NCI-H524 treated with DMSO at 0.1 percent for 48 hours (cell line): ENCODE measurements around the gene PHACTR1.

Experiments
- DNase-seq: peaks from one replicate; lab custom pipeline; 2025; lab: John Stamatoyannopoulos, UW

The PHACTR1 gene

DNA sequence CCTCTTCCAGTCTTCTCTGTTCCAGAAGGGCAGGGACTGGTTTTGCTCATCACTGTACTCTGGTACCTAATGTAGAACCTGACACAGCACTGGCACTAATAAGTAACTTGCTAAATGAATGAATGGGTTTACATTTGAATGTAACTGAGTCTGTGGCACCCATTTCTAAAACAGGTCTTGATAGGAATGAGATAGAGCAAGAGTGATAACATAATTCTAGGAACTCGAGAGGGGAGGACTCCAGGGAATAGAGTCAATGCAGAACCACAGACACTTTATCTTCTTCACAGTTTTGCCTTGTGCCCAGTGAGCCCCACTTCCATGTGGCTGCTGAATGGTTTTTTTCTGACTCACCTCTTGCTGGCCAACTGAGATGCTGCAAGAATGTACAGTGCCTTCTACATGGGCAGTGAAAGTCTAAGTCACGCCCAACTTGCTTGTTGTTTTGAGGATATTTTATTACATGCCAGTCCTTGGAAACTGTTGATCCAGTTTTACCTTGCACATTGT, 550.6 kb downstream of the PHACTR1 start:
- DNase-seq = no peak

DNA sequence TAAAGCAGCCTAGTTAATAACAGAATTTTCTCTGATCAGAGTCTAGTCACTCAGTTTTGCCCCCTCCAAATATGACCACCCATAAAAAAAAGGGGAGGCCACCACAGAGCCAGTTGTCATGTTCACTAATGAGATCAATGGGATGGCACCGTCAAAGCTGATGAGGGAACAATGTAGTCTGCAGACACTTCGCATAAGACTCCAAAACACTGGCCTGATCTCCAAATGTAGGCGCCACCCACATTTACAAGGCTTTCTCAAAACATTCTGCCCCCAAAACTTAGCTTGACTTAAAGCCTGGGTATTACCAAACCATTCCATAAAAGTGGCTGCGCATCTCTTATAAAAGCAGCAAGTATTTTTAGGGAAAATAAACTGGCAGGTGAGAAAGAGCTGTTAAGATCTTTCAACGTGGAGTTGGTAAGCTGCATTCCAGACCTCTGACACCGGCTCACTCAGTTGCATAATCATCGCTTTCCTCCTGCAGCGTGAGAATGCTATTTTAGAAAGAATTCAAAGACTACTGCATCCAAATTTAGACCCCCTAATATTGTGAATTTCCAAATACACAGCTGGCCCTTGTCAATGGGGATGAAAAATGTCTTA, 552.4 kb downstream of the PHACTR1 start:
- DNase-seq = no peak

DNA sequence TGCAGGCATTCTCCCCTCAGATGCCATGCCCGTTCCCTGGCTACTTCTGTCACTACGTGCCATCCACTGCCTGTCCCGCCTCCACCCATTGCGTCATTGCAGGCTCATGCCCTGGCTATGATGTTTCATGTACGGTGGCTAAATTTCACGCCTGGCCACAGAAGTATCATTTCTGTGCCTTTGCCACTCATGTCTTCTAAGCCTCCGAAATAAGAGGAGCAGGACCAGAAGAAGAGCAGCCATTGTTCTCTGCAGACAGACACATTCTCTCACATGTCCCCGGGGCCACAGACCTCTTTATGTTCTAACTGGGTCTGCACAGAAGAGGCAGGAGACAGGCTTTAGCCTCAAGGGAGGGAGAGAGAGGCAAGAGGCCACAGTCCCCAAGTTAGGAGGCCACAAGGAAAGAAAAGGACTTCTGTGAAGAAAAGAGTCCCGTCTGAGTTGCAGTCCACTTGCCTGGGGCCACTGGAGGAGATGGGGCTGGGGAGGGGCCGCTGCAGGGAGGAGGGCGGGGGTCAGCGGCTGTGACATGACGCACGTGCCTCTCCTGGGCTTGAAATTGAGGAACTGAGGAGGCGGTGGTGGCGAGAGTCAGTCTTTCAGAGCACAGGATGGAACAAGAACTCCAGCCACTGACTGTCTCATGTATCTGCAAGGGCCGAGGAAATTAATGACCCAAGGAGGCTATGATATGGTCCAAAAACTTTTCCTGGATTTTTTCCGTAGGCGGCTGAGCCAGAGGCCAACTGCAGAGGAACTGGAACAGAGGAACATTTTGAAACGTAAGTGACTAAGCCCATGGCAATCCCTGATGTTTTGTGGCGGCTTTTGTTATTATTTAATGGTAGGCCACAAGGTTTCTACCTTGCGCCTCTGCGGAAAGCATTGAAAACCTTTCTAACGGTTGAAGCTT, 555.8 kb downstream of the PHACTR1 start:
- DNase-seq = no peak

DNA sequence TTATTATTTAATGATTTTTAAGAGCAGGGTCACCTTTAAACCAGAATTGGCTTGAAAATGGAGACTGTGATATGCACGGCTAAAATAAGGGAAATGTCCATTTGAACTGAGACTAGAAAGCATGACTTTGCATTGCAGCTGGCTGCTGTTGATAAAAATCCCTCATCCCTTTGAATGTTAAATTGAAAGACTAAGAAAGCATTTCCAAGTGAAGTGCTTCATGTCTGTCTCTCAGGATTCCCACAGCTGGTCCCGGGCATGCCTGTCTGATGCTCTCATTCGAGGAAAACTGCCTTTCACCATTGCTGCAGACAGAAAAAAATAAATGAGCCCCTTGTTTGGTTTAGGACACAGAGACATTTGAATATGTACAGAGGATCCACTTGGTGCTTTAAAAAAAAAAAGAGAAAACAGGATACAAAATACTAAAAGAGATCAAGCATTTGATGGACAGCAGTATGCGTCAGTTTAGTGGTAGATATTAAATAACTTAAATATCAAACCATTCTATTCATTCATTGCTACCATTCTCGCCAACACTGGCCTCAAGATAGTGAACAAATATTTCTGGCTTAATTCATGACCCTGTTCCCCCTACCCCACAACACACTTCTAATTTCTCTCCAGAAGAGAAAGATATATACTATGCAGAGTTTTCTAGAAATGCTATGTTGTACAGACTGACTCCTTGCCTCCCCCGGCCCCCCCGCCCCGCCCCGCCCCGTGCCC, 556.8 kb downstream of the PHACTR1 start:
- DNase-seq = no peak

DNA sequence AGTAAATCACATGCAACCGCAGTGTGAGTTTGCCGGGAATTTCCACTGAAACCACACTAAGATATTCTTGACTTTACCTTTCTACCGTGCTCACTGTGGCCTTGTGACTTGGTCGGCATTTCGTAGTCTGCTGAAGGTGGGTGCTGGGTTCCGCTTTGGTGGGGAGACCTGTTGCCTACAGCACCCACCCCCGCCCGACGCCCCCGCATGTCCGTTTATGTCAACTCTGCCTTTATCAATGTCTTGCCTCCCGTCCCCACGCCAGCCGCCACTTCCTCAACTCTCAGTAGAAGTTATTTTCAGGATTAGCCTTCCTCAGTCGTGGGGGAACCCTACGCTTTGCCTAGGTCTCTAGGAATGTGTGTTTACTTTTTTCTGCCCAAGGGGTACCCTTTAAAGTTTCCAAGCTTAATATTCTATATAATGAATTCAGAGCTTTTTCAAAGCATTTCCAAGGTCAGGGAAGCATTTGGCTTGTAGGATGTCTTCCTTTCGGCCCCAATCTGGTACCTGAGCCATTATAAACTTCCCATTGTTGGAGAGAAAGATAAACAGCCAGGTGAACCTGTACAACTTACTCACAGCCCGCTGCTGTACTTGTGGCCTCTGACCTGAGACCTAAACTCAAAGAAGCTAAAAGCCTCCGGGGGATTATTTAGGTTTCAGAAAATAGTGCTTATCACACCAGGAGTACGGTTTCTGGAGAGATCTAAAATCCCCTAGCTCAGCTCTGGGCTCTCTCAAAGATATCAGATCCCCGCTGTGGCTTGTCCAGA, 557.6 kb downstream of the PHACTR1 start:
- DNase-seq = no peak

DNA sequence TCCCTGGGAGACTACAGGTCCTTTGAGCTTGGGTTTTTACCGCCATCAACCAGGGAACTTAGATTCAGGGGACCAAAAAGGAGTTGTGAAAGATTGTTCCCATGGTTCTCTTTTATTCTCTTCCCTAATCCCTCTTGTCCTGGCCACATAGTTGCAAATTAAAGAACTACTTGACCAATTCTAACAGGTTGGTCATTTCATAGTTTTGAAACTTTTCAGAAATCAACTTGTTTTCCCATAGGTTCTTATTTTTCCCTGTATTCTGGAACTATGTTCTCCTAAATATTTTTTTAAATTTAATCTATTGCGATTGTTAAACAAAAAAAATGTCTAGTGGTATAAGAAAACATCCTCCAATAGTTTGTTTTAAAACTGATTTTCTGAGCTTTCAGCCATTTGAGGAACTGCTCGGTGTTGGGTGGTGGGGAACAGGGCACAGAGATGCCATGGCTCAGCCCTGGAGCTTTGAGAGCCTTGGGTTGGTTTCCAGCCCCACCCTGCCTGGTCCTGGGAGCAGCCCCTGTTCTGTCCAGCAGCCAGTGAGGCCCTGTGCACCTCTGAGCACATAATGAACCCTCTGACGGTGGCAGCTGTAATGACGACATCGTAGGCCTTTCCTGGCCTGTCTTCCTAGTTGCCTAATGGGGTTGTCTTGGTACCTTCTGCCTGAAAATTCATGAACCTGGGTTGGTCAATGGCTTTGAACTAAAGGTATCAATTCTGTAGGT, 558.3 kb downstream of the PHACTR1 start:
- DNase-seq = no peak

DNA sequence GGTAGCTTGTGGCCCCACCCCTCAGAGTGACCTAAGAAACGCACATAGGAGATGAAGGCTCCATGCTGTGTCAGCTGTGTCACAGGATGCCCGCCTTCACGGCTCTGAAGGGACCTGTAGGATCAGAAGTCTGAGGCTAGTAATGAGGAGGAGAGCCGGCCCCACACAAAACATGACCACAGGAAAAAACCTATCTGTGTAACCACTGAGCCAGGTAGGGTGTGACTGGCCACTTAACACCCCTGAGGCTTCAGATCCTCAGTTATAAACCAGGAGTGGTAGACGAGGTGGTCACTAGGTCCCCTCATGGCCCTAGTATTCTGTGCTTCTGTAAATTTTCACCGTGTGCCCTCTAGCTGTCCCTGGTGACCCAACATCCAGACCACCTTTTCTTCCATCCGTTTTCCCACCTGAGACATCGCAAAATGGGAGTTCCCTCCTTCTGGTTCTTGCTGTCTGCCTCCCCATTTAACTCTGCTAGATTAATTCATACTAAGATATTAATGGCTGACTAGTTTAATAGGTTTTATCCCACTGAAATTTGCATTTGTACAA, 558.9 kb downstream of the PHACTR1 start:
- no peak for DNase-seq

DNA sequence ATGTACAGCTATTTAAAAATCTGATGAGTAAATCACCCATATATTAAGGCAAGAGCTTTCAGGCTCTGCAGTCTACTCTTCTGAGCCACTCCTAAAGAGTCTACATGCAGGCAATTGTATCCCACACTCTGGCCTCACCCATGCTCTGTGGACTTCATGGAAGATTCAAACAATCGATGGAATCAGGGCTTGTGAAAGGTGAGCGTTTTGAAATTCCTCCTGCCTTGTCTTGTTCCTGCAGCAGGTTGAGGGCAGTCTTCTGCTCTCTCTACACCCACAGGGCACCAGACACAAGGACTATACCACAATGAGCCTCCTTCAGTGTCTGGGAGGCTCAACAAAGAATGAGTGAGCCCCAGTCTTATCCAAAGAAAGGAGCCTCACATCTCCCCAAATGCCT, 560.7 kb downstream of the PHACTR1 start:
- DNase-seq = no peak

DNA sequence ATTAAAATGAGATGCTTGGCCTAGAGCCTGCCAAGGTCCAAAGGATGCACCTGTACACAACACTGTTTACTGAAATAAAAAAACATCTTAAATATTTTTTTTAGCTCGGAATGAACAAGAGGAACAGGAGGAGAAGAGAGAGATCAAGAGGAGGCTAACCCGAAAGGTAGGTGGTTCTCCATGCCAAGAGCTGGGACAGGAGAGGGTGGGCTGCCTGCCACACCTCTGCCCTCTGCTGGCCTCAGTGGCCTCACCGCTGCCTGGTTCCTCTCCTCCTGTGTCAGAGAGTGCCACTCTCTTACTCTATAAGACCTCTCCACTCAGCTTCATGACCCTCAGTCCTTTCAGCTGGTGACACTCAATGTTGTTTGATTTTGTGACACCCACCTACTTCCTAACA, 561.6 kb downstream of the PHACTR1 start:
- DNase-seq = no peak

DNA sequence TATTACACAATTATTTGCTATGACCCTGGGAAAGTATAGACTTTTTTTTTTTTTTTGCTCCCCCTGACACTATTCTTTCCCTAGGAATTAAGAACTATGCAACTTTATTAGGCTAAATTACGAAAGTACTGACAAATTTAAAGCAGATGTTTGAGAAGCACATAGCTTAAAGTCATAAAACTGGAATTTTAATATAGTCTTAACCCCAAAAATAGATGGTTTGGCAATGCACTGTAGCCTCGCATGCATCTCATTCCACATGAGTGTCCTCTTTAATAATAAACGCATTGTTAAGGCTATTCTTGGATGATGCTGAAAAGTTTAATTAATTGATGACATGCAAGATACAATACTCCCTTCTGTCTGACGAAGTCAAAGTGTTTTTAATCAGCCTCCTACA, 562.4 kb downstream of the PHACTR1 start:
- DNase-seq = no peak

DNA sequence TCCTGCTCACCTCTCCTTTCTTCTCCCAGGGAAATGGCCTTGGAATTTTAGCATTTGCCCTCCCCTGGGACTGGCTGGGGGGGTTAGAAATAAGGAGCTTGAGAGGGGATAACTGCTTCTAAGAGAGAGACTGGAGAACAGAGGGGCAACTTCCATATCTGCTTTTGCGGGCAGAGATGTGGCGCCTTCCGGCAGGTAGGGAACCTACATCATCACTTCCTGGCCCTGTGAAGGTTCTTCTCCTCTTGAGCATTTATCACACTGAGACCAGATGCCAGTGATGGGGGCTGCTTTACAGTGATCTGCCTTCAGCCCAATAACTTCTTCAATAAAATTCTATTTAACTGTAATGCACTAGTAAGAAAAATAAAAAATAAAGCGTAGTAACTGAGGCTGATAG, 563.7 kb downstream of the PHACTR1 start:
- DNase-seq = no peak

DNA sequence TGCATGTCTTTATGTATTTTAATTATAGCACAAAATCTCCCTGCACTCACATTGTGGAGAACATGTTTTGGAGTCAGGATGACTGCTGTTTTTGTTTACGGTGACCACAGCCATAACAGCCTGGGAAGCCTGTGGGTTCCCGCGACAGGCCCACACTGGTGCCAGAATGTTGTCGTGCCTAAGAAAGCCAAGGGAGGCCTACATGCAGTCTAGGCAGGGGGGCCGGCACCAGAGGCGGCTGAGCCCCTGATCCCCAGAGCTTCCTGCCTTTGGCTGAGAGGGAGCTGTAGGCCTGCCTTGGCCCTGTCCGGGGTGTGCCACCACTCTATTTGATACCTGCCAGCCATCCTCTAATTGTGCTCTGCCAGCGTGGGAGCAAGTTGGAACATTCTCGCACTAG, 565.1 kb downstream of the PHACTR1 start:
- DNase-seq = no peak

DNA sequence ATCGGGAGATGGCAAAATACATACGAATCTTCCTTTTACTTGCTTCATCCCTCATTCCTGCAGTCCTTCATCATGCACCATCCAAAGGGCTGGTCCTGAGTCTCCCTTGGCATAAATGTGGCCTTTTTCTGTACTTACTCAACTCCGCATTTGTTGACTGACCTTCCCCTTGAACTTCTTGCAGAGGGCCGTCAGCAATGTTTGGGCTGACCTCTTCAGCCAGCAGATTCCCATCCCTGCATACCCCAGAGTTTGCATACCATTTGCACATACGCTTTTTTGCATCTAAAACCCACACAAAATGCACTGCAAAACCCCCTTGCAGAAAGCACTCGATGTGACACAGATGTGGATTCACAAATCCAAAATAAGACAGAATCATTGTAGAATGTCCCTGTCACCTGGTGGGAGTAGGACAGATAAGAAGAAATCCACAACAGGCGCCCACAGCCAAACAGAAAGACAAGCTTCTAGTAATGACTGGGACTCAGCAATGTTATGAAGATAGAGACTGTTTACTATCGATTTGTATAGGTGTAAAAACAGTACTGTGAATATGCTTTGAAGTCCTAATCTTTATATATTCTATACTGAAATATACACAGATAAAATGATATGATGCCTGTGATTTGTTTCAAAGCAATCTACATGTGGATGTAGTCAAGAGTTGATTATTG, 566.0 kb downstream of the PHACTR1 start:
- no peak for DNase-seq

DNA sequence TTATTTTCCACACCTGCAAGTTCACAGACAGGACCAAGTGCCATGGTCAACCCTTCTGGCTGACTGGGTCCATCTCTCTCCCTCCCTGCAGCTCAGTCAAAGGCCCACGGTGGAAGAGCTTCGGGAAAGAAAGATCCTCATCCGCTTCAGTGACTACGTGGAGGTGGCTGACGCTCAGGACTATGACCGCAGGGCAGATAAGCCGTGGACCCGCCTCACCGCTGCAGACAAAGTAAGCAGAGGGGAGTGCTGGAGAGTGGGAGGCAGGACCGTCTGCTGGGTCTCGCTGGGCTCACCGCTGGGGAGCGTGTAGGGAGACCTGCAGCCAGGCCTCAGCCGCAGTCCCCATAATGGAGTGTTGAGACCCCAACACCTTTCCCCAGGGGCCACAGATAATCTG, 566.8 kb downstream of the PHACTR1 start:
- no peak for DNase-seq

DNA sequence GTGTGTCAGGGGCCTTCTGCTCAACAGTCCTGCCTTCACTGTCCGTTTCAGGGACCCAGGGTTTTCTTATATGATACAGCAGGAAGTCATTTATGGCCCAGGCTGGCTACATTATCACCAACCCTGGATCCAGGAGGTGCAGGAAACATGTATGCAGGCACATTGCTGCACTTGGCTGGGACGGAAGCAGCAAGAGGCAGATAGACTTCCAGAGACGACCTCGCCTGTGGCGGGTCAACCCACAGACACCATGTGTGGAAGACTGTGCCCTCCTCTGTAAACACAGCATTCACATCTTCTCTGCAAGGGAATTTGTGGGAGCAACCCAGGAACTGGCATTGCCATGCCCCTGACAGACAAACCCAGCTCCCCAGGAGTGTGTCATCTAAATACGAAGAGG, 568.1 kb downstream of the PHACTR1 start:
- no peak for DNase-seq

DNA sequence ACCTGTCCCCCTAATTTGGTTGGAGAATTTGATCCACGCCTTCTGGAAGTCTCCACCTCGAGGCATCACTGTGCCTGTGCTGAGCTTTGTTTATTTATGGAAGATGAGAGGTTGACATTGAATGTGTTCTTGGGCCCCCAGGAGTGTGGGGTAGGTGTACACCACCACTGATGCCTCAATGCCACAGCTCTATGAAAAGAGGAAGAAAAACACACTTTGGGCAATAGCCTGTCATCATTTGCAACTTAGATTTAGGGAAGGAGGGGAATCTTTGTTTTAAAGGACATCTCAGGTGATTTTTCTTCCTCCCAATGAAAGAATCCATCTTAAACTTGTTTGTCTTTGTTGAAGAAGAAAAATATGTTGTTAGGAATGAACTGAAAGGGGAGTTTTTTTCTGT, 569.1 kb downstream of the PHACTR1 start:
- no peak for DNase-seq

DNA sequence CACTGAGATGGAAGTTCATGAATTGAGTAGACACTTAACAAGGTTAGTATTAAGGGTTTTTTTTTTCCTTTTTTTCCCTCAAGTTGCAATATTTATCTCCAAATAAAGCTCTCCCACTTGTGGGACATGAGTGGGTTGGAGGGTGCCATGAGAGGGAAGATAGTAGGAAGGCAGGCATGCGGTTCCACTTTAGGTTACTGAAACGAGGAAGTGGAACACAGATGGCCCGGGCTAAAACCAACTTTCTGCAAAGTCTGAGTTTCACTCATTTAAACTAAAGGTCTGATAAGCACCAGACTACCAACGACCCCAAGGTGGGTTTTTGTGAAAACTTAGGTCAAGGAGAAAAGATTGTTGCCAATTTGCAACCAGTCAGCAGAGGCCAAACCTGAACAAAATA, 569.6 kb downstream of the PHACTR1 start:
- no peak for DNase-seq

DNA sequence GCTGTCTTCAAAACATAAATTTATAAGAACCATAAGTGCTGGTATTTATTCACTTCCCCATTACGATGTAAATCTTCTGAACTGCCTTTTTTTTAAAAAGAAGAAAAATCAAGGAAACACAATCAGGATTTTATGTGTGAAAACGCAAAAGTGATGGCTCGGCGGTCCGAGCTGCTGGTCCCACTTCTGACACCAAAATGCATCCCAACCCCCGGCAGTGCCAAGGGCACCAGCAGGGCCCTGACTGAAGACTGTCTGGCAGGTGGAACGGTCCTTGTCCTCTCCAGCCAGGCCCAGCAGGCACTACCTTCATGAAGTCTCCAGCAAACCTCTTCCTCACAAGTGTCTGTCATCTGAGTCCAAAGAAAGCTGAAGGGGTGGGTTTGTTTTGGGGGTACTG, 570.5 kb downstream of the PHACTR1 start:
- DNase-seq = no peak

DNA sequence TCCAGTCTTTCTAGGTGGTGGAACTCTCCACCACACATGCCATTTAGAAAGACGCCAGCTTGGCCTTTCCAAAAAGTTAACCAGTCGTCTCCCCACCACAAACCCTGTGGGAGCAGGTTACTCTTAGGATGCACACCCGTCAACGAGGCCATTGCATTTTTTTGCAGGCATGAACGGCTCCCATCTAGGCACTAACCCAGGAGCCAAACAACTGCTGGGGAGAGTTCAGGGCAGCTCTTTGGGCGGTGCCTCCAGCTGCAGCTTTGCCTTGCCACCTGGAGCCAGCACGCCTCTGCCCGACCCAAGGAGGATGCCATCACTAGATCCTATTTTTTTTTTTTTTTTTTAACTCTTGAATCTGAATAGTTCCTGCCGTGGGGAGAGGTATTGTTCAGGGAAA, 571.9 kb downstream of the PHACTR1 start:
- DNase-seq = no peak

DNA sequence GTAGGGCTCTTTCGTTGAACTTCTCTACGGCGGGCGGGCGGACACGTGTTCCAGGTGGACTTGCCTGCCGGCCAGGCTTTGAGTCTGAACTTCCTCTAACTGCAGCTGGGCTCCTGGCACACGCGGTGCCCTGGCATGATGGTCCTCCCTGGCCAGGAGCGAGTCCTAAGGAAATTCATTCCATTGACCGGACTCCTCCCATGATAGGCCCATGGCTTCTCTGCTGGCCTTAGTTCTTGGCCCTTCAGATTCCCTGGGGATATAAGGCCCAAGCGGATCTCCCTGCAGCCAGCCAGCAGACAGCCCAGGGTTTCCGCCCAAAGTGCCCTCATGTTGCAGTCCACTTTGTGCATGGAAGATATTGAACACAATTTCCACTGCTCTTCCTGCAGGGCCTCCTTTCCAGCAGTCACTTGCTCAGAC, 572.4 kb downstream of the PHACTR1 start:
- DNase-seq = no peak
